ENCODE data around the gene SETBP1. TPM values are rescaled to one million over a fixed set of nuclear protein-coding genes. Genes with fewer than 3 reads are reported as not detected.

The SETBP1 gene
- polyA plus RNA-seq, 1 experiment = 0.71 TPM

- ChIA-PET CTCF (interaction anchor here (0.6 to 1.3 kb wide), 3 partner anchors 8 to 1272 kb away, joined by 3 read pairs; no protein-coding TSS in a partner anchor), POLR2A (no interaction called here)
- H3K27ac ChIP-seq (ENCODE audit: low read depth, low read length) = no peak overlapping the region
- no peak overlapping the region for H3K4me3 ChIP-seq (ENCODE audit: low read depth, low read length)
- no peak for DNase-seq (ENCODE audit: low read depth, low spot score)
- no peak for TF ChIP-seq CTCF (IDR thresholded peaks at IDR 0.05; ENCODE audit: low read depth, low read length)
- no peaks in the 10 kb centered on the region for H3K27me3 ChIP-seq (ENCODE audit: control insufficient read depth, insufficient read depth, low read length)
- no peaks in the 10 kb centered on the region for H3K9me3 ChIP-seq (ENCODE audit: control insufficient read depth, insufficient read depth, low read length)
Measured at GRCh38 chr18:44893045-44893706, 212.5 kb downstream of the SETBP1 start.

GRCh38 chr18:44893966-44894365, 213.3 kb downstream of the SETBP1 start:
- no peak for TF ChIP-seq CTCF (IDR thresholded peaks at IDR 0.05; ENCODE audit: low read depth, low read length)
- Histone ChIP-seq H3K4me3 (ENCODE audit: low read depth, low read length) (no peak overlapping the region), H3K9me3 (ENCODE audit: control insufficient read depth, insufficient read depth, low read length) (no peaks in the 10 kb centered on the region), H3K27me3 (ENCODE audit: control insufficient read depth, insufficient read depth, low read length) (no peaks in the 10 kb centered on the region), H3K27ac (ENCODE audit: low read depth, low read length) (no peak overlapping the region)
- ChIA-PET POLR2A (no interaction called here), CTCF (no interaction called here)
- DNase-seq (ENCODE audit: low read depth, low spot score) = no peak

- ChIA-PET CTCF (interaction anchor here (0.6 to 1.2 kb wide), 6 partner anchors 24 to 633 kb away, joined by 3 to 4 read pairs (median 3); no protein-coding TSS in a partner anchor), POLR2A (no interaction called here)
- Histone ChIP-seq H3K27me3 (ENCODE audit: control insufficient read depth, insufficient read depth, low read length) (no peaks in the 10 kb centered on the region), H3K4me3 (ENCODE audit: low read depth, low read length) (no peak overlapping the region), H3K27ac (ENCODE audit: low read depth, low read length) (no peak overlapping the region), H3K9me3 (ENCODE audit: control insufficient read depth, insufficient read depth, low read length) (no peaks in the 10 kb centered on the region)
- DNase-seq (ENCODE audit: low read depth, low spot score) = peak; percentile 8
- peak; percentile 50 for TF ChIP-seq CTCF (IDR thresholded peaks at IDR 0.05; ENCODE audit: low read depth, low read length)
Measured at GRCh38 chr18:44895176-44895798, 214.6 kb downstream of the SETBP1 start.

- Histone ChIP-seq H3K27me3 (ENCODE audit: control insufficient read depth, insufficient read depth, low read length) (no peaks in the 10 kb centered on the region), H3K9me3 (ENCODE audit: control insufficient read depth, insufficient read depth, low read length) (no peaks in the 10 kb centered on the region), H3K27ac (ENCODE audit: low read depth, low read length) (no peak overlapping the region), H3K4me3 (ENCODE audit: low read depth, low read length) (no peak overlapping the region)
- POLR2A ChIA-PET = no interaction called here
- DNase-seq (ENCODE audit: low read depth, low spot score) = no peak
- no peak for TF ChIP-seq CTCF (IDR thresholded peaks at IDR 0.05; ENCODE audit: low read depth, low read length)
- CTCF ChIA-PET = no interaction called here
Measured at GRCh38 chr18:44896846-44897245, 216.2 kb downstream of the SETBP1 start.

GRCh38 chr18:44897411-44897810, 216.7 kb downstream of the SETBP1 start:
- CTCF ChIA-PET = no interaction called here
- no peak overlapping the region for H3K4me3 ChIP-seq (ENCODE audit: low read depth, low read length)
- no peak for TF ChIP-seq CTCF (IDR thresholded peaks at IDR 0.05; ENCODE audit: low read depth, low read length)
- H3K27ac ChIP-seq (ENCODE audit: low read depth, low read length) = no peak overlapping the region
- no peak for DNase-seq (ENCODE audit: low read depth, low spot score)
- H3K27me3 ChIP-seq (ENCODE audit: control insufficient read depth, insufficient read depth, low read length) = no peaks in the 10 kb centered on the region
- POLR2A ChIA-PET = no interaction called here
- H3K9me3 ChIP-seq (ENCODE audit: control insufficient read depth, insufficient read depth, low read length) = no peaks in the 10 kb centered on the region

Measured in AG04450 (cell line).